ENCODE measurements around the gene LIPC. TPM values are rescaled to one million over a fixed set of nuclear protein-coding genes. Genes with fewer than 3 reads are reported as not detected.

The LIPC gene
- total RNA-seq, 1 donor from 2014 or later = 0.32 TPM

DNA sequence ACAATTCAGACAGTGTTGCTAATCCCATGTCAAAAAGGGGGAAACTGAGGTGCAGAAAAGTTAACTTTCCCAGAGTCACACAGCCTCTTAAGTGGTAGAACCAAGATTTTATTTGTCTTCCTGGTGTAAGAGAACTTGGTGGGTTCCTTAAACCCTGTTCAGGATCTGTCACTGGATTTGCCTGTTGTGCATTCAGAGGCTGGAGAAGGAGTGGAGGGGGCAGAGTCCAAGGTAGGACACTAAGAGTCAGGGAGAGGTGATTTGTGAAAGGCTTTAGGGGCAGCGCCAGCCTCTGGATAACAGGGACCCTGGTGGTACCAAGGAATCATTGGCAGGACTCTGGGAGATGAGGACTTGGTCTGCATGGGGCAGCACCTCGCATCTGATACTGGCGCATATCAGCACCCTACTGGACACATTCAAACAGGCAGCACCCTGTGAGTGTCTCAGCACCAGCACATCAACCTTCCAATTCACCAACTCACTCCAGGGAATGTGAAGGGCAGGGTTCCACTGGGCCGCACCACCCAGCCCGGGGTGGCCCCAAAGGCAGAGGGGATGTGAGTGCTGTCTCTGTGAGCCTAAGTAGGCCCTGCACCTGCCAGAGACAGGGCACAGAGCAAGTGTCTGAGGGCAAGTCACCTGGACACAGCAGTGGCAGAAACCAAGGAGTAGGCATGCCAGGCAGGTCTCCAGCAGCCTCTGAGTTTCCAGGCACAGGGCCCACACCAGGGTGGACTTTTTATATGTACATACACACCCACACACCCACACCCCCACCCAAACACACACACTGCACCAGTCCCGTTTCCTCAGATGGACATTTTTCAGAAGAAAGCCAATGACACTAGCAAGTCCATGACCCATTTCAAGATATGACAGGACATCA lies 71.6 kb downstream of the LIPC start:
- ATAC-seq (peak; percentile 23), DNase-seq (no peak)
- intact Hi-C loops (cut with micrococcal nuclease) = no loop called here

DNA sequence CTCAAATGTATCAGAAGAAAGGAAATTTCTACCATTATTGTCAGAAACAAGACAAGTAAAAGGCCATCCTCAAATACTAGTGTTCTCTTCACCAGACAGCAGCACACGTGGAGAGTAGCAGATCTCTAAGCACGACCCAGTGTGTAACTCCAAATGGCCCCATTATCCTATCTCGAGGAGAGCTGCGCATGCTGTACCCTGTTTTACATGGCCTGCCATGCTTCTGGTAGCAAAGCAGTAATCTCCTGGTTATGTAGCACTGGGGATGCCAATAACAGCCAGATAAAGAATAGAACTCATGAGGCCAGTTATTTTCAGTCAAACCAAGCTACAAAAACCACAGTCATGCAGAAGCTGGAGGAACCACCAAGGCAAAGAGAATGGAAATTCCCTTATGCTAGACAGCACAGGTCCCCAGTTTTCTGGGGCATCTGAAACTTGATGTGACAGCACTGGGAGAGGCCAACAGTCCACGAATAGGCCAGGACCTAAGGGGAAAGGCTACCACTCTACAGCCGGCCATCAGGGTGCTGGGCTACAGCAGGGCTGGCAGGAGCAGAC lies 73.0 kb downstream of the LIPC start:
- intact Hi-C loops (cut with micrococcal nuclease) = no loop called here
- peak; percentile 81 for ATAC-seq

DNA sequence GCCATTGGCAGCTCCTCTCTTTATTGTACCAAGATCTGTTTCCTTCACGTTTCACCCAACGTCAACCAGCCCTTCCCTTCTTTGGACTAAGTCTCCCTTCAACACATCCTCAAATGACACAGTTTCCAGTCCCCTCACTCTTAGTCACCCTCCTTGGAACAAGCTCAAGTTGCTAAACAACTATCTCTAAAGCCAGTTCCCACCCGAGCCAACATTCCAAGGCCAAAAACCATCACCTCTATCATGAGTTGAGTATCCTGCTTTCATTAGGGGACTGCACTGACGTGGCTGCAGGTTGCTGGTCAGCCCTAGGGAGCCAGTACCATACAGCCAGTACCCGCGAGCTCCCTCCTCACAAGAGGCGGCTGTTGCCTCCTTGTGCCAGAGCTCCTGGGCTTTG lies 73.8 kb downstream of the LIPC start:
- no peak for DNase-seq
- intact Hi-C loops (cut with micrococcal nuclease) = no loop called here
- ATAC-seq = peak; percentile 5

More for the DNA sequence above, 73.0 kb downstream of the LIPC start:
- no peak for DNase-seq

DNA sequence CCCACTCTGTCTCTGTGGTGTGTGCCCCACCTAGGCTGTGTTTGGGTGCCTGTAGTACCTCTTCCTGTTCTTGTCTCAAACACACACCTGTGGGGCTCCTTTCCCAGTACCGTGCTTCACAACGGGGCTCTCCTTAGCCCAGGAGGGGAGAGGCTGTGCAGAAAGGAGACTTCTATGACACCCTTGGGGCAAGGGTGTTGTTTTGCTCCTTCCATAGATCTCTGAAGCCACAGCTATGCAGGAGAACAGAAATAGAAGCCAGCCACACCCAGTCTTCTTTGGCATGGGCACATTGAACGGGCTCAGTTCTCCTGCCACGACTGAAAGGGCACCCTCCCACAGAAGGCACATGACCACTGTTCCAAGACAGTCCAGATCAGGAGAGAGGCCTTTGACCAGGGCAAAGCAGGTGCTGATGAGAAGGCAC lies 74.3 kb downstream of the LIPC start:
- ATAC-seq (peak; percentile 67), DNase-seq (no peak)
- intact Hi-C loops (cut with micrococcal nuclease) = no loop called here

DNA sequence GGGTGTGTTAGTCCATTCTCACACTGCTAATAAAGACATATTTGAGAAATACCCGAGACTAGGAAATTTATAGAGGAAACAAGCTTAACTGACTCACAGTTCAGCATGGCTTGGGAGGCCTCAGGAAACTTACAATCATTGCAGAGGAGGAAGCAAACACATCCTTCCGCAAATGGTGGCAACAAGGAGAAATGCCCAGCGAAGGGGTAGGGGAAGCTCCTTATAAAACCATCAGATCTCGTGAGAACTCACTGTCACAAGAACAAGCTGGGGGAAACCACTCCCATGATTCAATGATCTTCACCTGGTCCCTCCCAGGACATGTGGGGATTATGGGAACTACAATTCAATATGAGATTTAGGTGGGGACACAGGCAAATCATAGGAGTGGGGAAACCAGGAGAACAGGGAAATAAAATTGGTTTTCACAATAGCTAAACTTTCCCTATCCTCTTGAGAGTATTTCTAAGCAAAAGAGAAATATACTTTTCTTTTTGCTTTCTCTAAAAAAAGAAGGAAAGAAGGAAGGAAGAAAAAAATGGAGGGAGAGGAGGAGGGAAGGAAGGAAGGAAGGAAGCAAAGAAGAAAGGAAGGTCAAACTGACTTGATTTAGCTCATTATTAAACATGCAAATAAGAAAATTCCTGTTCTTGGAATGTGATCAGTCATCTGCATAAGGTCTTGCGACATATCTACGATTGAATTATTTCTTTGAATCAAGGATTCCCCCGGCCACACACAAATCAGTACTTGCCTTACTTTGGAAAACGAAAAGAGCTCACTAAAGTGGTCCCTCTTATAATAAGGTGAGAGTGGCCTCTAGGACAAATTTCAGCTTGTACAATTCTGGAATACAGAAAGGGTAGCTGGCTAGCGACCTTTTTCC lies 75.2 kb downstream of the LIPC start:
- intact Hi-C loops (cut with micrococcal nuclease) = no loop called here
- DNase-seq (no peak), ATAC-seq (no peak)

DNA sequence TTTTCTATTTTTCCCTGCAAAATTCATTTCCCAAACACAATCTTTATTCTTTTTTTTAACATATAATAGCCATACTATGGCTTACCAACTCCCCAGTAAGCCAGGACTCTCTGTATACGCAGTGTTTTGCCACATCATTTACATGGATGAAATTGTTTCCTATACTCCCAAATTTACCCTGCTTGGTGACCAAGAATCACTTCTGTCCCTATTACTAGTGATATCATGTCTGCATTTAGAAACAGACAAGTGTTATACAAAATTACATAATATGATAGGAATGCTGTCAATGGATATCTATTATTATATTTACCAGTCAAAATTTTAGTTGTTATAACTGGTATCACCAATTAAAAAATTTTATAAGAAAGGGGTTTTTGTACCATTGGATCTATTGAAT lies 77.8 kb downstream of the LIPC start:
- ATAC-seq = no peak
- DNase-seq = no peak
- intact Hi-C loops (cut with micrococcal nuclease) = no loop called here

DNA sequence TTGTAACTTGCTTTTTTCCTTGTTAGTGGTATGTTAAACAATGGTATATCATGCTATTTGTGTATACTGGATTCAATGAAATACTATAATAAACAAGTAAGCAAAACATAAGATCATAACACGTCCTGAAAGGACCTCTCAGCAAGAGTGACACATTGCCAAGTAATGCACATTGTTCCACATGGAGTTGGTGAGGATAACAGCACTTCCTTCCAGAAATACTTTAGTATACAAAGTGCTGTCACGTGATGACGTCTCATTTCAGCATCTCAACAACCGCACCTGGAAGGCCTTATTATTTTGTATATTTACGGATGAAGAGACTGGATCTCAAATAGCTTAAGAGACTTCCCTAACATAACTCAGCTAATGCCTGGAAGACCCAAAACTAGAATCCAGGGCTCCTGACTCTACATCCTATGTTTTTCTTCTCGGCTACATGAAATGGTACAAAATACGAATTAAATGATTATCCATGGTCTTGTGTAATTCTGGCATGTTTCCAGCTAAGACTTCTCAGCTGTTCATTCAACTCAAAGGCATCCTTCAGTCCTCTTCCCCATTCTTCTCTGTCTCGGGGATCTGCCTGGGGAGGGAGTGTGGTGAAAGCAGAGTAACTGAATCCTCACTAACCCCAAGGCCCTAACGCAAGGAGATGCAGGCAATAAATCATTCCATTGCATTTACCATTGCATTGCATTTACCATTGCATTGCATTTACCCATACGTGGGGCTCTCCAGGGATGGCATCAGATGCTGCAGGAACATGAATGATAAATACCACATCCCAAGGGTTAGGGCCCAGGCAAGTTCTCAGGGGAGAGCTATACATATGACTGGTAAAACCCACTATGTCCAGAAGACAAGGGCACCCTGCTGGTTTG lies 79.2 kb downstream of the LIPC start:
- intact Hi-C loops (cut with micrococcal nuclease) = no loop called here

DNA sequence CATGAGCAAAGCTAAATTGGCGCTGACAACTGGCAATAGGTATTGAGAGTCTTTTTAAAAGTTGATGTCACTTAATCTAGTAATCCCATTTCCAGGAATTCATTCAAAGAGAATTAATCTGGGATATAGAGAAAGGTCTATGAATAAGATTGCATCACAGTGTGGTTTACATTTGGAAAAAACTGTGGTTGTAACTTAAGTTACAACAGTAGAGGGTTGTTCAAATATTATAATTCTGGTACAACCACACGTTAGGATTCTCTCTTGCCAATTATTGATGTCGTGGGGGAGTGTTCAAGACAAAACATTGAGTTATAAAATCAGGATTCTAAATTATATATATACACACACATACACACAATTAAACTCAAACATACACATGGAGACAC lies 79.8 kb downstream of the LIPC start:
- intact Hi-C loops (cut with micrococcal nuclease) = no loop called here
- DNase-seq (no peak), ATAC-seq (no peak)

More for the DNA sequence above, 79.2 kb downstream of the LIPC start:
- no peak for DNase-seq
- ATAC-seq = no peak

DNA sequence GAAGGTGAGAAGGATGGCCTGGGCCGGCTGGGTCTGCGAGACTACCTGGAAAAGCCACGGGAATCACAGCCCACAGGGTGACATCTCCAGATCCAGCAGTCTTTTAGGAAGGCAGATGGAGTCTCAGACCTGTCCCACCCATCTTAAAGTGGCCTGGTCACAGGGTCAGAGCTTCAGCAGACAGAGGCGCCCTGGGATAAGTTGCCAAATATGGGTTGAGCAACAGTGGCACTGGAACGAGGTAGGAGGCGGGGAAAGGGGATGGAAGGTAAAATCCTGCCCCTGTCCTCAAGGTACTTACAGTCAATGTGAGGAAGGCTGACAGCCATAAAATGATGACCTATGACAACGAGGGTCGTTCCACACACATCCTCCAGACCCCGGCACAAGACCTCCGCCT lies 80.7 kb downstream of the LIPC start:
- no peak for ATAC-seq
- intact Hi-C loops (cut with micrococcal nuclease) = no loop called here
- no peak for DNase-seq

DNA sequence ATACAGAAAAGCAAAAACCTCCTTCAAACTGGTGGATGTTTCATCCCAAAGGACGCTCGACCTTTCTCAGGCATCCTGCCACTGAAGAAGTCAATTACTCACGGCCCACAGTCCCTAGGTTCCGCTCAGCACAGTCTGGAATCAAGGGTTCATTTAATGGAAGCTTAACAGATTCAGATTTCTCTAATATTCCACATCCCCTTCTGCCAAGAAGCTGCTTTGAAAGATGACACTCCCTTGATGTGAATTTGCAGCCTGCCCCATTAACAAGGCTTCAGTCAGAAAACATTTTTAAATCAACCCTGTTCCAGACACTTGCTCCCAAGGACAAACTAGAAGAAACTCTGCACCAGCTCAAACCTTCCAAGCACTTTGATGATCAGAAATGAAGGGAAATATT lies 81.2 kb downstream of the LIPC start:
- intact Hi-C loops (cut with micrococcal nuclease) = no loop called here
- no peak for DNase-seq
- no peak for ATAC-seq

DNA sequence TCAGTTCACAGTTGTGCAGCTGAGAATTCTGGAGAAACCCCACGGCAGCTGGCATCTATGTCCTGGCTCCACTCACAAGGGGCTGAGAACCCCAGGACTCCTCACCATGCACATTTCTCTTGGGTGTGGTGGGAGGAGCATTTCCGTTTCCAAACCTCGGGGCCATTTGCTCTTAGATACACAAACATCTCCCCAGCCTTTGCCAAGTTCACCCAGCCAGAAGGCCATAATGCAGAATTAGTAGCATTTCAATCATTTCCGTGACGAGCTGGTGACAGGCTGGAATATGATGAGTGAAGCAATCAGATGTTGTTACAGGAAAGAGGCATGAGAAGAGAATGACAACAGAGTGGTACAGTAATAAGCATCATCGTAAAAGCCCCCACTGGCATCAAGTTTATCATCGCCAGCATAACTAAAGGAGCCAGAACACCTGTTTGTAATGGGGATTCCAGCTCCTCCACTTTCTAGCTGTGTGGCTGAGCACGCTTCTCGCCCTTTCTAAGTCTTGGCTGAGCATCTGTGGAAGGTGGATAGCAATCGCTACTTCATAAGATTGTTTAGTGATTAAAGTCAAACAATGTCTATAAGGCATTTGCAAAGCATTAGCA lies 82.0 kb downstream of the LIPC start:
- DNase-seq (no peak), ATAC-seq (no peak)
- intact Hi-C loops (cut with micrococcal nuclease) = no loop called here

DNA sequence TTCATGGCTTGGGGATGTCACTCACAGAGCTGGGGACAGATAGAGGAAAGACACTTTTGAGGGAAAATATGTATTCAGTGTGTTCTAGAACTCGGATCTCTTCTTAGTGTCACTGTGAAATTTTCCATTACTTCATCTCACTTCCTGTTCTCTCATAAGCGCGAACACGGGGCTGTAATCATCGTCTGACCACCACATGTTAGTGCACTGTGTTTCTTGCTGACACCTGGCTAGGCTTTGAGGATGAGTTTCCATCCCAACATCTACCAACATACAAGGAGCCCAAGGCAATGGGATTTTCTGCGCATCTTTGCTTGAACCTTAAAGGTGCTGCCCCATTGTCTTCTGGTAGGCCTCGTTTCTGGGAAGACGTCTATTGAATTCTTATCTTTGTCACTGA lies 84.0 kb downstream of the LIPC start:
- ATAC-seq = no peak
- intact Hi-C loops (cut with micrococcal nuclease) = no loop called here

DNA sequence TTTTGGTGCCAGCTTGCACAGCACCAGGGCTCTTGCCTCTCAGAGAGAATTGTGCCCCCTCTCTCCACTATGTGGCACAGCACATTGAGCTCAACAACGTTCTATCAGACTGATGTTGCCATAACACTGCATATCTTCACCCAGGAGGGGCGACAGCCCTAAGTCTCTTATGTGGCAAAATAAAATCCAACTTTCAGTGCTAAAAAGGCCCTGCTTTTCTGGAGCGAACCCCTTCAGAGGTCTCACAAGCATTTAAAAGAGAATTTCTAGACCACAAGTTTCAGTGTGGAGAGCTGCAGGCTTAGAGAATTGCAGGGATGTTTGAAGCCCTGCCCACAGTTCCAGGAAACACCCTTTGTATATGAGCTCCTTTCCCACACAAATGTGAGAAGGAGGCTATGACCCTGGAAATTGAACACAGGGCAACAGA lies 85.5 kb downstream of the LIPC start:
- intact Hi-C loops (cut with micrococcal nuclease) = no loop called here
- DNase-seq = no peak
- peak; percentile 24 for ATAC-seq

More for the DNA sequence above, 84.0 kb downstream of the LIPC start:
- no peak for DNase-seq

DNA sequence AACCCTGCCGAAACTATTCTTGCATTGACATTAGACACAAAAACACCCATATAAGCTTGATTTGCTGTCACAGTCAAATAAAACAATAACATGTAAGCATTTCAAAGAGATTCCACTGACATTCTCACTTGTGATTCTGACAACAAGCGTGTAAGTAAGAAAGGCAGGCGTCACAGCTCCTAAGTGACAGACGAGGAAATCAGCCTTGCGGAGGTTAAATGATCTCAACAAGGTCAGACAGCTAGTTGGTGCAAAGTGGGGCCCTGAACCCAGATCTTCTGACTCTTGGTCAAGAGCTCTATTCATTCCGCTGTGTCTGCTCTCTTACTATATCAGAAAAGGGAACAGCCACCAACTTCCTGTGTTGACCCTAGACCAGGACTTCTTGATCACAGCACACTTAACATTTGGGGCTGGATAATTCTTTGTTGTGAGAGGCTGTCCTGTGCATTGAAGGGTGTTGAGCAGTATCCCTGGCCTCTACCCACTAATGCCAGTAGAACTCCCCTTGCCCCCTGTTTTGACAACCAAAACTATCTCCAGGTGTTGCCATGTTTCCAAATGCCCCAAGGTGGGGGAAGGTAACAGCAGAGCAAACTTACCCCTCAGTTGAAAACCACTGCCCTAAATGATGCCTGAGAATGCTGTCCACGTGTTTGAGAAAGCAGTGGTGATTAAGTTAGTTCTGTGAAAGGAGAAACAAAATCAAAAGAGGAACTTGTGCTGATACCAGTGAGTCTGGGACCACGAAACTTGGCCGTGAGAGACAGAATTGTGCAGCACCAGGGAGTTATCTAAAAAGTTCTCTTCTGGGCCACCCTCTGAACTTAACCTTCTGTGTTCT lies 86.1 kb downstream of the LIPC start:
- ATAC-seq = no peak
- intact Hi-C loops (cut with micrococcal nuclease) = no loop called here
- no peak for DNase-seq

DNA sequence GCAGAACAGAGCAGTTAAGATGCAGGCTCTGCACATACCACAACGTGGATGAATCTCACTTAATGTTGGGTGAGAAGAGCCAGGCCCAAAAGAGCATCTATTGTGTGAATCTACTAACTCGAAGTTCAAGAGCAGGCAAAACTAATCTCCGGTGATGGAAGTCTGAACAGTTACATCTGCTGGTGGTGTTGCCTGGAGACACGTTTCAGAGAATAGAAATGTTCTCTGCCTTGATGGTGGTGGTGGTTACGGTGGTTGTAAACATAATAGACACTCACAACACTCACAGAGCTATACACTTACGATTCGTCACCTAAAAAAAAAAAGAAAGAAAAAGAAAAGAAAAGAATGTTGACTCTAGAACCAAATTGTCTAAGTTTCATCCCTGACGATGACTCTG lies 86.8 kb downstream of the LIPC start:
- intact Hi-C loops (cut with micrococcal nuclease) = no loop called here
- no peak for DNase-seq
- no peak for ATAC-seq

DNA sequence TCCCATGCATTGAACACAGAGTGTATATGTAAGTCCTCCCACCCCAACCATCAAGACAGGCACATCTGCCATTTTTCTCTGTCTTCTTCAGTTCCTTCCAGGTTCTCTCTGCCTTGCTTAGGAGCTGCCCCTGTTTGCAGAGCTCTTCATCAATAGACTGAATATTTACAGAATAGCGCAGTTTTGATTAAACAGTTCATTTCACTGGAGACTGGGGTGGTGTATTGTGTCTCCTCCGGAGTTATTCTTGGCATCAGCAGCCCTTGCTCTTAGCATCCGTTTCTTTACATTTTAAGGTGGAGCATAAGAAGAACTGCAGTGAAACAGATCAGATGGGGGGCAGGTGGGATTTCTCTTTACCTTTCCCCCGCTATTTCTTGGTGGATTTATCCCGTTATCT lies 87.7 kb downstream of the LIPC start:
- DNase-seq = no peak
- intact Hi-C loops (cut with micrococcal nuclease) = no loop called here
- ATAC-seq = no peak

DNA sequence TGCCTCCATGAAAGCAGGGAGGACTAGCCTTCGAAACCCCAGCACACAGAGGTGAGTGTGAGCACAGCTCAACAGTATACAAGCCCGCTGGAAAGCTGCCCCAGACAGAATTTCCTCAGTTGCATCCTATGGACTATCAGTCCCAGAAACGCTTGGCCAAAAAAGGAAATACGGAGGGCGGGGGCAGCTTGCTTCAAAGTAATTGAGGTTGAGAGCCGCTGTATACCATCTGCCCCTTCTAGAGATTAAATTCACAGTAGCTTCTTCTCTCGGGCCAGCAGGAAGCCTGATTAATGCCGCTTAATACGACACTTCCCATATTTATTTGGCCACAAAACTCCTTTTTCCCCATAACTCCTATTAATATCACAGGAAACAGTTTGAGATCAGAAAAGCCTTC lies 88.7 kb downstream of the LIPC start:
- intact Hi-C loops (cut with micrococcal nuclease) = no loop called here

DNA sequence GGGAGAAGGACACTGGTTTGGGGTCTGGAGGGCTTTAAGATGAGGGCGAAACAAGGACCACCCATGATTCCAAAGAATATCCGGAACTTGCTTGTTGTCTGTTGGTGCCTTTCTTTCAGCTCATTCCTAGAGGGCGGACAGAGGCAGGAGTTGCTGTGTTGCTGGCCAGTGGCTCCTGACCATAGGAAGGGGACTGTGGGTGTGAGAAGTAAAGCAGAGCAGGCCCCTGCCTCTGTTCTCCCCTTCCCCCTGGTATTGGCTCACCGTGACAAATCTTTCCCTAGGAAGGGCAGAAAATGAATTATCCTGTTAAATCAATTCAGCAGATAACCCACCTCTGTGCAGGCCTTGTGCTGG lies 89.1 kb downstream of the LIPC start:
- DNase-seq (no peak), ATAC-seq (no peak)
- intact Hi-C loops (cut with micrococcal nuclease) = no loop called here

More for the DNA sequence above, 88.7 kb downstream of the LIPC start:
- DNase-seq (no peak), ATAC-seq (no peak)

Measured in left ventricle myocardium superior (tissue), 1 donor.